SK-N-SH (cell line): ENCODE measurements around the gene DHRSX. TPM values are rescaled to one million over a fixed set of nuclear protein-coding genes. Genes with fewer than 3 reads are reported as not detected.
"Not testable (repeated sequence)": the region's sequence is repeated elsewhere in the genome, so short reads cannot be mapped to it uniquely, and the experiment has no call there.

Source experiments
- CTCF ChIA-PET: fragments of 300-600, 350-600 bp; formaldehyde crosslinking; extraction: SDS; loops from one replicate; lab custom pipeline; 2021; lab: Yijun Ruan, JAX
- POLR2A ChIA-PET: fragments of 350-600 bp; sonication (Branson Sonifier 250); formaldehyde crosslinking; extraction: SDS; loops from one replicate; lab custom pipeline; 2020; ENCODE audit warnings: antibody characterized with exemption, inconsistent platforms; lab: Yijun Ruan, JAX
- DNase-seq: peaks from one replicate; pipeline ENCODE4 v3.0.0; 2012
- H2AFZ ChIP-seq: fragments of 200-600 bp; sonication (generic); 2 replicates; pipeline ENCODE4 v1.8.1; 2016; ENCODE audit warnings: antibody characterized with exemption, mild to moderate bottlenecking, low read depth
- H3F3A ChIP-seq: fragments of 200-600 bp; sonication (generic); replicated peaks from 2 replicates; pipeline ENCODE3; 2016; ENCODE audit warnings: antibody characterized with exemption, mild to moderate bottlenecking; ENCODE audit not compliant: insufficient read depth
- H3K27ac ChIP-seq, 2 experiments: fragments of 200-500 bp in 1 of 2; fragments of 200-600 bp in 1 of 2; sonication (Bioruptor generic) in 1 of 2; sonication (generic), shearing (Covaris generic) in 1 of 2; 2 replicates each; pipeline versions ENCODE4 v1.5.1 to v1.6.1; 2014 to 2016; ENCODE audit warnings: low read depth in 2 of 2, inconsistent platforms in 1 of 2, low read length in 1 of 2, mild to moderate bottlenecking in 1 of 2, mixed read lengths in 1 of 2
- H3K27me3 ChIP-seq: fragments of 200-600 bp; sonication (generic), shearing (Covaris generic); 2 replicates; pipeline ENCODE4 v1.6.1; 2016; ENCODE audit warnings: mixed run types; ENCODE audit not compliant: insufficient read depth
- H3K36me3 ChIP-seq, 2 experiments: fragments of 200-500 bp in 1 of 2; fragments of 200-600 bp in 1 of 2; sonication (Bioruptor generic) in 1 of 2; sonication (generic) in 1 of 2; replicated peaks in 1 of 2; 2 replicates each; pipeline versions ENCODE3 to v1.5.1; 2014 to 2016; ENCODE audit warnings: low read length in 1 of 2, mild to moderate bottlenecking in 1 of 2; ENCODE audit not compliant: insufficient read depth in 2 of 2, control insufficient read depth in 1 of 2
- H3K4me1 ChIP-seq, 2 experiments: fragments of 200-500 bp in 1 of 2; fragments of 200-600 bp in 1 of 2; sonication (Bioruptor generic) in 1 of 2; sonication (generic), shearing (Covaris generic) in 1 of 2; 2 replicates each; pipeline versions ENCODE4 v1.5.1 to v1.6.1; 2014 to 2016; ENCODE audit warnings: low read depth in 1 of 2, low read length in 1 of 2, mixed run types in 1 of 2; ENCODE audit not compliant: insufficient read depth in 2 of 2, control insufficient read depth in 1 of 2
- H3K4me2 ChIP-seq: fragments of 200-600 bp; sonication (generic), shearing (Covaris generic); 2 replicates; pipeline ENCODE4 v1.6.1; 2017; ENCODE audit warnings: mixed run types
- H3K4me3 ChIP-seq, 2 experiments: fragments of 200-500 bp in 1 of 2; fragments of 200-600 bp in 1 of 2; sonication (Bioruptor generic) in 1 of 2; sonication (generic), shearing (Covaris generic) in 1 of 2; 2 replicates each; pipeline versions ENCODE4 v1.5.1 to v1.8.1; 2014 to 2016; ENCODE audit warnings: low read depth in 2 of 2, inconsistent platforms in 1 of 2, low read length in 1 of 2, mild to moderate bottlenecking in 1 of 2, mixed read lengths in 1 of 2, moderate library complexity in 1 of 2
- H3K79me2 ChIP-seq: fragments of 200-600 bp; sonication (generic); 2 replicates; pipeline ENCODE4 v1.8.1; 2017; ENCODE audit warnings: mild to moderate bottlenecking; ENCODE audit not compliant: insufficient read depth
- H3K9ac ChIP-seq: fragments of 200-600 bp; sonication (generic); 2 replicates; pipeline ENCODE4 v1.6.1; 2017; ENCODE audit warnings: mixed run types
- H3K9me2 ChIP-seq: fragments of 200-600 bp; sonication (generic); 2 replicates; pipeline ENCODE4 v1.6.1; 2017; ENCODE audit warnings: mixed run types
- H3K9me3 ChIP-seq: fragments of 200-600 bp; sonication (generic); 2 replicates; pipeline ENCODE4 v1.6.1; 2017; ENCODE audit warnings: mixed run types, mild to moderate bottlenecking, moderate library complexity
- H4K20me1 ChIP-seq: fragments of 200-600 bp; sonication (generic); 2 replicates; pipeline ENCODE4 v1.6.1; 2017; ENCODE audit warnings: mild to moderate bottlenecking, mixed run types; ENCODE audit not compliant: insufficient read depth
- NFIC ChIP-seq: IDR thresholded peaks from 2 replicates; pipeline ENCODE4 v1.4.0; 2012; ENCODE audit warnings: borderline replicate concordance
- POLR2AphosphoS5 ChIP-seq: IDR thresholded peaks from 2 replicates; pipeline ENCODE4 v1.6.1; 2012; ENCODE audit warnings: low read depth, low read length
- RFX5 ChIP-seq: IDR thresholded peaks from 2 replicates; pipeline ENCODE4 v1.6.1; 2012; ENCODE audit warnings: mild to moderate bottlenecking, improper control_type of control experiment, low read length
- SIN3A ChIP-seq: IDR thresholded peaks from 2 replicates; pipeline ENCODE4 v1.6.1; 2012; ENCODE audit warnings: low read depth, mild to moderate bottlenecking, low read length, moderate library complexity, borderline replicate concordance
- WGBS: methylation state at CpG from one replicate; pipeline ENCODE4 v1.1.6; 2017; ENCODE audit warnings: low lambda C conversion rate; 5-methylcytosine and 5-hydroxymethylcytosine counted together
- polyA plus RNA-seq, 3 experiments: library from polyadenylated mRNA; depleted of rRNA; stranded (reverse); fragments of >200 nt; gene quantifications; 2 replicates each; pipeline ENCODE4 v1.2.3, GENCODE V29; 2012
- TF ChIP-seq, protein P1 (sequence below): IDR thresholded peaks from 2 replicates; pipeline ENCODE4 v1.6.1; 2012; ENCODE audit warnings: mild to moderate bottlenecking, low read depth, low read length, moderate library complexity
- TF ChIP-seq, protein P2 (sequence below): IDR thresholded peaks from 2 replicates; pipeline ENCODE4 v1.4.0; 2012; ENCODE audit warnings: low read depth
- TF ChIP-seq, protein P3 (sequence below): fragments of 150-350 bp; IDR thresholded peaks from 2 replicates; pipeline ENCODE4 v1.6.1; 2016; ENCODE audit warnings: mild to moderate bottlenecking, low read depth, low read length

The DHRSX gene
- polyA plus RNA-seq, 1 of the 3 experiments (the other 2 are of a cell fraction): 34.3 TPM

DNA sequence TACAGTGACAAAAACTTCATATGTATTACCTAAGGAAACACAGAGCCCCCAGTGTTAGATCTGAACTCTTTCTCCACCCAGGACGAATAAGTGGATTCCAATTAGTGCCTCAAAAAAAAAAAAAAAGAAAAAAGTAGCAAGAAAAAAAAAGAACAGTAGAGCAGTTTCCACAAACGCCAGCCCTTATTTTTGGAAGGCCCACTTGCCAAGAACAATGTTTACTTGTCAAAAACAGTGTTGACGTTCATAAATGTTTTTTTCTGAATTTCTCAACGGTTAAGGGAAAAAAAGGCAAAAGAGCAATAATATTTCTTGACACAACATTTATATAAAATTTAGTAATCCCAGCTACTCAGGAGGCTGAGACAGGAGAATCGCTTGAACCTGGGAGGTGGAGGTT is 38.7 kb downstream of the DHRSX start:
- Histone ChIP-seq H3K9me2 (no peaks in the 10 kb centered on the region), H3F3A (no peaks in the 10 kb centered on the region), H3K4me2 (no peak overlapping the region), H3K9me3 (no peaks in the 10 kb centered on the region), H3K27me3 (no peaks in the 10 kb centered on the region), H2AFZ (no peak overlapping the region), H3K36me3 (no peaks in the 10 kb centered on the region), H4K20me1 (peaks cover 11% of the 10 kb centered on the region), H3K4me3 (no peak overlapping the region), H3K9ac (no peak overlapping the region), H3K27ac (no peak overlapping the region), H3K79me2 (peaks cover 13% of the 10 kb centered on the region; the same call in 1 of the 2 replicates), H3K4me1 (no peaks in the 10 kb centered on the region)
- CTCF ChIA-PET: no interaction called here
- TF ChIP-seq SIN3A (no peak), NFIC (no peak)
- TF ChIP-seq, protein P1, sequence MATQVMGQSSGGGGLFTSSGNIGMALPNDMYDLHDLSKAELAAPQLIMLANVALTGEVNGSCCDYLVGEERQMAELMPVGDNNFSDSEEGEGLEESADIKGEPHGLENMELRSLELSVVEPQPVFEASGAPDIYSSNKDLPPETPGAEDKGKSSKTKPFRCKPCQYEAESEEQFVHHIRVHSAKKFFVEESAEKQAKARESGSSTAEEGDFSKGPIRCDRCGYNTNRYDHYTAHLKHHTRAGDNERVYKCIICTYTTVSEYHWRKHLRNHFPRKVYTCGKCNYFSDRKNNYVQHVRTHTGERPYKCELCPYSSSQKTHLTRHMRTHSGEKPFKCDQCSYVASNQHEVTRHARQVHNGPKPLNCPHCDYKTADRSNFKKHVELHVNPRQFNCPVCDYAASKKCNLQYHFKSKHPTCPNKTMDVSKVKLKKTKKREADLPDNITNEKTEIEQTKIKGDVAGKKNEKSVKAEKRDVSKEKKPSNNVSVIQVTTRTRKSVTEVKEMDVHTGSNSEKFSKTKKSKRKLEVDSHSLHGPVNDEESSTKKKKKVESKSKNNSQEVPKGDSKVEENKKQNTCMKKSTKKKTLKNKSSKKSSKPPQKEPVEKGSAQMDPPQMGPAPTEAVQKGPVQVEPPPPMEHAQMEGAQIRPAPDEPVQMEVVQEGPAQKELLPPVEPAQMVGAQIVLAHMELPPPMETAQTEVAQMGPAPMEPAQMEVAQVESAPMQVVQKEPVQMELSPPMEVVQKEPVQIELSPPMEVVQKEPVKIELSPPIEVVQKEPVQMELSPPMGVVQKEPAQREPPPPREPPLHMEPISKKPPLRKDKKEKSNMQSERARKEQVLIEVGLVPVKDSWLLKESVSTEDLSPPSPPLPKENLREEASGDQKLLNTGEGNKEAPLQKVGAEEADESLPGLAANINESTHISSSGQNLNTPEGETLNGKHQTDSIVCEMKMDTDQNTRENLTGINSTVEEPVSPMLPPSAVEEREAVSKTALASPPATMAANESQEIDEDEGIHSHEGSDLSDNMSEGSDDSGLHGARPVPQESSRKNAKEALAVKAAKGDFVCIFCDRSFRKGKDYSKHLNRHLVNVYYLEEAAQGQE: no peak
- TF ChIP-seq, protein P2, sequence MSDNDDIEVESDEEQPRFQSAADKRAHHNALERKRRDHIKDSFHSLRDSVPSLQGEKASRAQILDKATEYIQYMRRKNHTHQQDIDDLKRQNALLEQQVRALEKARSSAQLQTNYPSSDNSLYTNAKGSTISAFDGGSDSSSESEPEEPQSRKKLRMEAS: no peak
- POLR2A ChIA-PET: no interaction called here
- WGBS: 87% methylated on average over 5 of the region's 5 CpGs
- no peak for DNase-seq

DNA sequence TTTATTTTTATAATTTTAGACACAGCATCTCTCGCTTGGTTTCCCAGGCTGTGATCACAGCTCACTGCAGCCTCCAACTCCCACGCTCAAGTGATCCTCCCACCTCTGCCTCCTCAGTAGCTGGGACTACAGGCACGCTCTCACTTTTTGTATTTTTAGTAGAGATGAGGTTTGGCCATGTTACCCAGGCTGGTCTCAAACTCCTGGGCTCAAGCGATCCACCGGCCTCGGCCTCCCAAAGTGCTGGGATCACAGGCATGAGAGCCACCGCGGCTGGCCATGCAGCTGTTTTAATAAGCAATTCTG is 39.1 kb downstream of the DHRSX start:
- Histone ChIP-seq H3K27me3 (no peaks in the 10 kb centered on the region), H3K36me3 (no peaks in the 10 kb centered on the region), H3K4me2 (no peak overlapping the region), H3K9ac (no peak overlapping the region), H3K27ac (no peak overlapping the region), H3F3A (no peaks in the 10 kb centered on the region)
- DNase-seq: no peak
- no peak for TF ChIP-seq RFX5
- TF ChIP-seq POLR2AphosphoS5: no peak
- TF ChIP-seq, protein P3, sequence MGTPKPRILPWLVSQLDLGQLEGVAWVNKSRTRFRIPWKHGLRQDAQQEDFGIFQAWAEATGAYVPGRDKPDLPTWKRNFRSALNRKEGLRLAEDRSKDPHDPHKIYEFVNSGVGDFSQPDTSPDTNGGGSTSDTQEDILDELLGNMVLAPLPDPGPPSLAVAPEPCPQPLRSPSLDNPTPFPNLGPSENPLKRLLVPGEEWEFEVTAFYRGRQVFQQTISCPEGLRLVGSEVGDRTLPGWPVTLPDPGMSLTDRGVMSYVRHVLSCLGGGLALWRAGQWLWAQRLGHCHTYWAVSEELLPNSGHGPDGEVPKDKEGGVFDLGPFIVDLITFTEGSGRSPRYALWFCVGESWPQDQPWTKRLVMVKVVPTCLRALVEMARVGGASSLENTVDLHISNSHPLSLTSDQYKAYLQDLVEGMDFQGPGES: no peak
- TF ChIP-seq, all 33 proteins: peak for 0
- H3K9me2 ChIP-seq: no peaks in the 10 kb centered on the region
- H3K4me3 ChIP-seq: no peak overlapping the region
- no peak overlapping the region for H2AFZ ChIP-seq
- H4K20me1 ChIP-seq: peaks cover 11% of the 10 kb centered on the region
- no peaks in the 10 kb centered on the region for H3K4me1 ChIP-seq
- peaks cover 13% of the 10 kb centered on the region; the same call in 1 of the 2 replicates for H3K79me2 ChIP-seq
- H3K9me3 ChIP-seq: no peaks in the 10 kb centered on the region
- POLR2A ChIA-PET: no interaction called here
- 95% methylated on average over 8 of the region's 8 CpGs for WGBS
- CTCF ChIA-PET: no interaction called here

DNA sequence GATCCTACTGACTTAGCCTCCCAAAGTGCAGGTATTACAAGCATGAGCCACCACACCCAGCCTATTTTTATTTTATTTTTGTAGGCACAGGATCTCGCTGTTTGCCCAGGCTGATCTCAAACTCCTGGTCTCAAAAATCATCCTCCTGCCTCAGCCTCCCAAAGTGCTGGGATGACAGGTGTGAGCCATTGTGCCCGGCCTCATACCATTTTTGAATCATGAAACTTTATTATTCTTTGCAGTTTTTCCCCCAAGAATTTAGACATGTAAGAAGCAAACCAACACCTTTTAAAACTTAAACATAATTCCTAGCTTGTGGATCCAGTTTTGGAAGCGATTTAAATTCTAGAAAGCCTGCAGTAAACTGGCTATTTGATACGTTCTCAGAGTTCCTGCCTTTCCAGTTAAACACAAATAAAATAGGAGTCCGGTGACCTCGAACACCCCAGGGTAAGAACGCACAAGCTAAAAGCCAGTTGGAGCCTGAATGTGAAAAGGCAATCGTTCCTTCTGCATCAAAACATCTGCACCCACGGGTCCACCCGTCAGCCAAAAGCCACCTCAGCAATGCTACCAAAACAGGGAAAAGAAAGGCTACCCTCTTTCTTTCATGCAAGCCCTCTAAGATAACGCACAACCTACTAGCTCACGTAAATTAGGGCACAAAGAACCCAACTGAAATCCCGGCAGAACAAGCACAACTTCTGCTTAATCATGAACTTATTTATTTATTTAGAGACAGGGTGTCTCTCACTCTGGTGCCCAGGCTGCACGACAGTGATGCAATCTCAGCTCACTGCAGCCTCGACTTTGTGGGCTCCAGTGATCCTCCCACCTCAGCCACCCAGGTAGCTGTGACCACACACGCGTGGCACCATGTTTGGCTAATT is 39.7 kb downstream of the DHRSX start:
- H3K4me2 ChIP-seq, H3K9ac ChIP-seq, H3K36me3 ChIP-seq, H3K9me3 ChIP-seq, POLR2A ChIA-PET, H3K27ac ChIP-seq, H3F3A ChIP-seq, H3K4me3 ChIP-seq, H3K4me1 ChIP-seq, DNase-seq, CTCF ChIA-PET, H3K9me2 ChIP-seq, H3K27me3 ChIP-seq, H2AFZ ChIP-seq: not testable (repeated sequence)
- 87% methylated on average over 17 of the region's 17 CpGs for WGBS
- H4K20me1 ChIP-seq: peaks cover 10% of the 10 kb centered on the region
- peaks cover 11% of the 10 kb centered on the region; the same call in 1 of the 2 replicates for H3K79me2 ChIP-seq

DNA sequence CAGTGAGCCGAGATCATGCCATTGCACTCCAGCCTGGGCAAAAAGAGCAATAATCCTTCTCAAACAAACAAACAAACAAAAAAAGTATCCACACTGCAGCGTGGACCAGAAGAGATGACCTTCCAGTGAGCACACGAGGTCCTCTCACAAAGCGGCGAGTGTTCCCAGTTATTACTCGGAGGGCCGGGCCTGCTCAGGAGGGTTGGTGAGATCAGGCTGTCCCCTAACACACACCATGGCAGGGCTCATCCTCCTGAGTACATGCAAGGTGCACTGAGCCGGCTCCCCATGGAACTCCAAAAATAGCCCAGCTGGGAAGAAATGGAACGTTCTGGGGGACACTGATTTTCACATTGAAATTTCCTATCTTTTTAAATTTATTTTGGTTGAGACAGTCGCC is 40.7 kb downstream of the DHRSX start:
- H3K27ac ChIP-seq, POLR2A ChIA-PET, H4K20me1 ChIP-seq, H3K9ac ChIP-seq, H3K9me2 ChIP-seq, H3K36me3 ChIP-seq, H3K79me2 ChIP-seq, H3K4me1 ChIP-seq, H3K27me3 ChIP-seq, DNase-seq, H2AFZ ChIP-seq, H3F3A ChIP-seq, H3K9me3 ChIP-seq, H3K4me3 ChIP-seq, CTCF ChIA-PET, H3K4me2 ChIP-seq: not testable (repeated sequence)
- 91% methylated on average over 8 of the region's 10 CpGs for WGBS
